Ectodermal cell (in vitro differentiated cells): Measurements from ENCODE around the gene EIF3L.

Experiments
- H3K27ac ChIP-seq: 2 replicates; pipeline ENCODE4 v1.7.0; 2013; ENCODE audit warnings: mild to moderate bottlenecking, low read depth, low read length; ENCODE audit not compliant: insufficient read depth, poor library complexity, severe bottlenecking
- H3K27me3 ChIP-seq: 2 replicates; pipeline ENCODE4 v1.7.0; 2013; ENCODE audit warnings: mild to moderate bottlenecking, low read length; ENCODE audit not compliant: insufficient read depth, control insufficient read depth, poor library complexity, severe bottlenecking
- H3K36me3 ChIP-seq: one replicate; pipeline ENCODE4 v1.7.0; 2013; ENCODE audit warnings: low read length; ENCODE audit not compliant: control insufficient read depth, insufficient read depth
- H3K4me1 ChIP-seq: one replicate; pipeline ENCODE4 v1.7.0; 2013; ENCODE audit warnings: low read length; ENCODE audit not compliant: control insufficient read depth, insufficient read depth
- H3K4me3 ChIP-seq: 2 replicates; pipeline ENCODE4 v1.7.0; 2013; ENCODE audit warnings: low read depth, low read length, control low read depth; ENCODE audit not compliant: insufficient read depth
- H3K9me3 ChIP-seq: 2 replicates; pipeline ENCODE4 v1.7.0; 2013; ENCODE audit warnings: mild to moderate bottlenecking, low read length, moderate library complexity; ENCODE audit not compliant: control insufficient read depth
- WGBS, 2 experiments: methylation state at CpG; one replicate each; pipeline ENCODE4 v1.1.7; 2013; ENCODE audit warnings: missing lambda C conversion rate in 2 of 2; 5-methylcytosine and 5-hydroxymethylcytosine counted together

EIF3L gene

DNA sequence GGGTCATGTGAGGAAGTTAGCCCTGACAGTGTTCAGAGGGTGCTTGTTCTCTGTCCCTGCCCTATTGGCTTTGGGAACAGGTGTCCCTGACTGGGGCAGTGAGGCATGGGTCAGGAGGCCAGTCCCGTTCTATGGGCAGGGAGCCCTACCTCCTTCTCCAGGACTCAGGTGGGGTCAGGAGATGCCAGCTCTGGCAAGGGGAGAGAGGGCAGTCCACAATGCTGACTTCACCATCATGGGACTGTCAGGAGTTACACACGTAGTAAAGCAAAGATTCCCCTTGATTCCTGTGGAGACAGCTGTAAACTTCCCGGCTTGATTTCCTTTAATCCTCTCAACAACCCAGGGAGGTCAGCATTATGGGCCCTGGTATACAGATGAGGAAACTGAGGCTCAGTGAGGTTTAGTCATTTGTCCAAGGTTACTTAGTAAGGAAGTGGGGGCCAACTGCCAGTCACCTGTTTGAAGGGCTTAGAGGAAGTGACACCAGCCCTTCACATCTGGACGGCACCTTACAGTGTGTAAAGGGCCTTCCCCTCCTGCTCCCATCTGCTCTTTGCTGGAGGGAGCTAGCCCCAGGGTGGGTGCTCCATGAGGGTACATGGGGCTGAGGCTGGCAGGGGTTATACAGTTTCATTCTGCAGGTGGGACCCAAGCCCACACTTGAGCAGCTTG lies 68.8 kb downstream of the EIF3L start:
- 87 to 93% methylated on average over 4 of the region's 4 CpGs for WGBS, 2 experiments
- no peaks in the 10 kb centered on the region for H3K9me3 ChIP-seq
- H3K4me3 ChIP-seq = no peak overlapping the region
- peaks cover 8% of the 10 kb centered on the region for H3K36me3 ChIP-seq
- H3K4me1 ChIP-seq = no peaks in the 10 kb centered on the region
- H3K27me3 ChIP-seq = no peaks in the 10 kb centered on the region
- H3K27ac ChIP-seq = no peak overlapping the region

DNA sequence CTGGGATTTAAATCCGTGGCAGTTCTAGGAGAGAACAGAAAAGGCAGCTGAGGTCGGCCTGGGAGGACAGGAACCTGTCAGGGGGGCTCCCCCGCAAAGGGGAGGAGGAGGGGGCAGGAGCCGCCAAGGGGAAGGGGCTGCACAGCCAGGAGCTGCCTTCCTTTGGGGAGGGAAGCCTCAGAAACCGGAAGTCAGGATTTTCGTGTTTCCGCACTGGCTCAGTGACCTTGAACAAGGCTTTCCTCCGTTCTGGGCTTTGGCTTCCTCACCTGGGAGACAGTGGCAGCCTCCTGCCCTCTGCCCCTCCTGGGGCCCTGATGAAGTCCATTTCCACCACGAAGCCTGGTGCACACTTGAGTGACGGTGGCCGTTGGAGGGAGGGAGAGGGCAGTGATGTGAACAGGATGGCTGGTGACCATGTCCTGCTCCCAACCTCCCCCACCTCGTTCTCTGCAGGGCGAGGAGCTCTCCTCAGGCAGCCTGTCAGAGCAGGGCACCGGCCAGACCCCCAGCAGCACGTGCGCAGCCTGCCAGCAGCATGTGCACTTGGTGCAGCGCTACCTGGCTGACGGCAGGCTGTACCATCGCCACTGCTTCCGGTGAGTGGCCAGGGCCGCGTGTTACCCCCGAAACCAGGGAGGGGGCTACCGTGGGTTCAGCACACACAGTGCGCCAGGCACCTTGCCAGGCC lies 69.5 kb downstream of the EIF3L start:
- Histone ChIP-seq H3K36me3 (peaks cover 8% of the 10 kb centered on the region), H3K4me3 (no peak overlapping the region), H3K9me3 (no peaks in the 10 kb centered on the region), H3K27me3 (no peaks in the 10 kb centered on the region), H3K4me1 (no peaks in the 10 kb centered on the region), H3K27ac (no peak overlapping the region)
- whole genome bisulfite sequencing, 2 experiments = 93 to 94% methylated on average over 25 of the region's 25 CpGs

DNA sequence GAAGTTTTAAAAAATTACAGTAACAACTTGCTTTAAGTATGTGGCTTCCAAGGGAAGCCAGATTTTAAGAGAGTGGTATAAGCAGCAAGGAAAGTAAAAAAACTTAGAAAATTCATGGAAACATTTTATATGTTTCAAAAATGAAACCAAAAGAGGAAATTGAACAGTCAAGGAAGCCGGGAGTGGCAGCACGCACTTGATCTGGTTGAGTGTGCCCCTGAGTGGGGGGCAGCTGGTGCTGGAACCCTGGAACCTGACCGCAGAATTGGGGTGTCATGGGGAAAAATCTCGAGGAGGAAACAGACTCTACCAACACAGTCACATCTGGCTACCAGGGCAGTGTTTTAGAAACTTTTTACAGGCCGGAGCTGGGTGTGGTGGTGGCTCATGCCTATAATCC lies 70.9 kb downstream of the EIF3L start:
- H3K36me3 ChIP-seq = peaks cover 8% of the 10 kb centered on the region
- no peaks in the 10 kb centered on the region for H3K4me1 ChIP-seq
- H3K27me3 ChIP-seq = no peaks in the 10 kb centered on the region
- 92 to 95% methylated on average over 5 of the region's 5 CpGs for WGBS, 2 experiments
- H3K9me3 ChIP-seq = no peaks in the 10 kb centered on the region
- no peak overlapping the region for H3K27ac ChIP-seq
- no peak overlapping the region for H3K4me3 ChIP-seq

DNA sequence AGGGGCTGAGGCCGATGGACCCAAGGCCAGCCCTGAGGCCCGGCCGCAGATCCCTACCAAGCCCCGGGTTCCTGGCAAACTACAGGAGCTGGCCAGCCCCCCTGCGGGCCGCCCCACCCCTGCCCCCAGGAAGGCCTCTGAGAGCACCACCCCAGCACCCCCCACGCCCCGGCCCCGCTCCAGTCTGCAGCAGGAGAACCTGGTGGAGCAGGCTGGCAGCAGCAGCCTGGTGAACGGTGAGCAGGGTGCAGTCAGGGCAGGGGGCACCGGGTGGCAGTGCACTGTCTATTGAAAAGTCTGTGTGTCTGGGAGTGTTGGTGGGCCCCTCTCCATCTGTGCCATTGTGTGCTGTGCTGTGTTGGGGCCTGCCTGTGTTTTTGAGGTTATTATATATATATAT lies 73.0 kb downstream of the EIF3L start:
- no peak overlapping the region for H3K4me3 ChIP-seq
- peaks cover 8% of the 10 kb centered on the region for H3K36me3 ChIP-seq
- no peaks in the 10 kb centered on the region for H3K4me1 ChIP-seq
- H3K9me3 ChIP-seq = no peaks in the 10 kb centered on the region
- no peaks in the 10 kb centered on the region for H3K27me3 ChIP-seq
- WGBS, 2 experiments = 93 to 96% methylated on average over 11 of the region's 11 CpGs
- H3K27ac ChIP-seq = no peak overlapping the region

DNA sequence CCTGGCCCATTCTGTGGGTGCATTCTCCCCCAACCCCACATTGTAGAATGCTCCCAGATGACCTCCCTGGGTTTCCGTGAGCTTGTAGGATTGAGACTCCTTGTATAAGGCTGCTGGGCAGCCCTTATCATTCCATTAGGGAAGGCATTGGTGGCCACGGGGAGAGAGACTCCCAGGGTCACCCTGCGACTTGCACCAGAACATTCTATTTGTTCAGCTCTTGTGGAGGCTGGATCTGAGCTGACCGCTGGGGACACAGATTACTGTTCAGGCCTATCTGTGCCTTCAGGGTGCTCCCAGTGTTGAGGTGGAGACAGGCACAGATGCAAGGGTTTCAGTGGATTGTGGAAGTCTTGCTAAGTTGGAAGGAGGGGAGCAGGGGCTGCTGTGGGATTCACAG lies 74.7 kb downstream of the EIF3L start:
- H3K27me3 ChIP-seq = no peaks in the 10 kb centered on the region
- H3K36me3 ChIP-seq = peaks cover 2% of the 10 kb centered on the region
- H3K27ac ChIP-seq = no peak overlapping the region
- no peaks in the 10 kb centered on the region for H3K4me1 ChIP-seq
- WGBS, 2 experiments = 91 to 94% methylated on average over 4 of the region's 4 CpGs
- H3K9me3 ChIP-seq = no peaks in the 10 kb centered on the region
- H3K4me3 ChIP-seq = no peak overlapping the region

DNA sequence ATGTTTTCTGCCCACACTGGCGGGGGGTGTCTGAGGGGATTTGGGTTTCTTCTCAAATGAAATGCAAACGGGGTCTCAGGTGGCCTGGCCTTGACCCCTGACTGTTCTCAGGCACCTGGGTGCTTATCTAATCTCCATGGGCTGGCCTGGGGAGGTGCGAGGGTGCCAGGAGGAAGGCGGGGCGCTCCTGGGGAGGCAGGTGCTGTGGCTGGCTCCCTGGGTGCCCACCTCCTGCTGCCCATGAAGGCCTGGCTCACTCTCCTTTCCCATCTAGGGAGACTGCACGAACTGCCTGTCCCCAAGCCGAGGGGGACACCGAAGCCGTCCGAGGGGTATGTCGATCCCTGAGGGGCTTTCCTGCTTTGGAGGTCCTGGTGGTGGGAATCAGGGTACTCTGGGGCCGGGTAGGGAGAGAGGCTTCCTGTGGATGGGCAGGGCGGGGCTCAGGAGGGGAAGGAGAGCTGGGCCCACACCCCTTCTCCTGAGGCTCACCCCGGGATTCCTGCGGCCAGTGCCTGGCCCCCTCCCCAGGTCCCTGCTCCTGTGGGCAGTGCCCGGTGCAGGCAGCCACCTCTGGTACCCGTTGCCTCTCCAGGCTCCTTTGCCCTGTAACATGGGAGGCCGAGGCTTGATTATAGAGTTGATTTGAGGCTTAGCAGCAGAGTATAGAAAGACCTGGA lies 75.3 kb downstream of the EIF3L start:
- no peaks in the 10 kb centered on the region for H3K4me1 ChIP-seq
- no peaks in the 10 kb centered on the region for H3K9me3 ChIP-seq
- no peak overlapping the region for H3K27ac ChIP-seq
- WGBS, 2 experiments = 93 to 96% methylated on average over 18 of the region's 18 CpGs
- no peaks in the 10 kb centered on the region for H3K36me3 ChIP-seq
- no peak overlapping the region for H3K4me3 ChIP-seq
- H3K27me3 ChIP-seq = no peaks in the 10 kb centered on the region

DNA sequence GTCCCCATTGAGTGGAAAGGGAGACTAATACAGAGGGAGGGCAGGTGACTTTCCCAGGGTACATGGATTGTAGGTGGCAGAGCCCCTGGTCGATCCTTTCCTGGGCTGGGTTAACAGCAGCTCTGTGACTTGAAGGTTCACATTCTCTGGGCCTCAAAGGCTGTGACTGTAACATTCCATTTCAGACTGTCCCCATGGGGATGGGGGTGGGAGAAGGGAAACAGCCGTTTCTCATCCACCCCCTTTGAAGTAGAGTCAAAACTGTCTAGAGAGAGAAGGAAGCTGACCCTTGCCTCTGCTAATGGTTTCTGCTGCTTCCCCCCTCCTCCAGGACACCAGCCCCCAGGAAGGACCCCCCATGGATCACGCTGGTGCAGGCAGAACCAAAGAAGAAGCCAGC lies 76.1 kb downstream of the EIF3L start:
- H3K36me3 ChIP-seq = no peaks in the 10 kb centered on the region
- no peak overlapping the region for H3K4me3 ChIP-seq
- no peak overlapping the region for H3K27ac ChIP-seq
- 88% methylated on average over 3 of the region's 3 CpGs for WGBS, 2 experiments
- H3K9me3 ChIP-seq = no peaks in the 10 kb centered on the region
- H3K4me1 ChIP-seq = no peaks in the 10 kb centered on the region
- H3K27me3 ChIP-seq = no peaks in the 10 kb centered on the region

DNA sequence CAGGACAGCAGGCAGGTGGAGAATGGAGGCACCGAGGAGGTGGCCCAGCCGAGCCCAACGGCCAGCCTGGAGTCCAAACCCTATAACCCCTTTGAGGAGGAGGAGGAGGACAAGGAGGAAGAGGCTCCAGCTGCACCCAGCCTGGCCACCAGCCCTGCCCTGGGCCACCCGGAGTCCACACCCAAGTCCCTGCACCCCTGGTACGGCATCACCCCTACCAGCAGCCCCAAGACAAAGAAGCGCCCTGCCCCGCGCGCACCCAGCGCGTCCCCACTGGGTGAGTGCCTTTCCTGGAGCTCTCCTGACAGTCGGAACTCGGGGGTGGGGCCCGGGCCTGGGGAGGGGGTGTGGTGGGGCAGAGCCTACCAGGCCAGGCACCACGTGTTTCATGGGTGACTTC lies 76.5 kb downstream of the EIF3L start:
- no peaks in the 10 kb centered on the region for H3K9me3 ChIP-seq
- no peaks in the 10 kb centered on the region for H3K36me3 ChIP-seq
- H3K4me1 ChIP-seq = no peaks in the 10 kb centered on the region
- 95 to 96% methylated on average over 15 of the region's 15 CpGs for WGBS, 2 experiments
- no peak overlapping the region for H3K4me3 ChIP-seq
- no peak overlapping the region for H3K27ac ChIP-seq
- no peaks in the 10 kb centered on the region for H3K27me3 ChIP-seq

DNA sequence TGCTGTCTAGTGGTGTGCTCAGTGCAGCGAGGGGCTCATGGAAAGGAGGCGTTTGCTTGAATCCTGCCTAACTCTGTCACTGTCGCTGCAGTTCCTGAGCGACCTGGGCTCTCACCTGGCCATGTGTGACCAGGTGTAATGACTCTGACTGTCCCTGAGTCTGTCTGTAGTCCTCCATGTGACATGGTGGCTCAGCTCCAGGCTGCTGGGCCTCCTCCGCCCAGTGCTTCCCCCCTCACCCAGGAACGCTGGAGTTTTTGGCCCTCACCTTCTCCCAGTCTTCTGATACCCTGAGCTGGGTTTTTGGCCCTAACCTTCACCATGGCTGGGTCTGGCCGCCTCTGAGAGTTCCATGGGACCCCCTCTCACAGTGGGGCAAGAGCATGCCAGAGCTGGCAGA lies 77.1 kb downstream of the EIF3L start:
- no peaks in the 10 kb centered on the region for H3K27me3 ChIP-seq
- no peaks in the 10 kb centered on the region for H3K4me1 ChIP-seq
- H3K36me3 ChIP-seq = no peaks in the 10 kb centered on the region
- no peaks in the 10 kb centered on the region for H3K9me3 ChIP-seq
- WGBS, 2 experiments = 94 to 95% methylated on average over 7 of the region's 7 CpGs
- H3K4me3 ChIP-seq = no peak overlapping the region
- H3K27ac ChIP-seq = no peak overlapping the region

DNA sequence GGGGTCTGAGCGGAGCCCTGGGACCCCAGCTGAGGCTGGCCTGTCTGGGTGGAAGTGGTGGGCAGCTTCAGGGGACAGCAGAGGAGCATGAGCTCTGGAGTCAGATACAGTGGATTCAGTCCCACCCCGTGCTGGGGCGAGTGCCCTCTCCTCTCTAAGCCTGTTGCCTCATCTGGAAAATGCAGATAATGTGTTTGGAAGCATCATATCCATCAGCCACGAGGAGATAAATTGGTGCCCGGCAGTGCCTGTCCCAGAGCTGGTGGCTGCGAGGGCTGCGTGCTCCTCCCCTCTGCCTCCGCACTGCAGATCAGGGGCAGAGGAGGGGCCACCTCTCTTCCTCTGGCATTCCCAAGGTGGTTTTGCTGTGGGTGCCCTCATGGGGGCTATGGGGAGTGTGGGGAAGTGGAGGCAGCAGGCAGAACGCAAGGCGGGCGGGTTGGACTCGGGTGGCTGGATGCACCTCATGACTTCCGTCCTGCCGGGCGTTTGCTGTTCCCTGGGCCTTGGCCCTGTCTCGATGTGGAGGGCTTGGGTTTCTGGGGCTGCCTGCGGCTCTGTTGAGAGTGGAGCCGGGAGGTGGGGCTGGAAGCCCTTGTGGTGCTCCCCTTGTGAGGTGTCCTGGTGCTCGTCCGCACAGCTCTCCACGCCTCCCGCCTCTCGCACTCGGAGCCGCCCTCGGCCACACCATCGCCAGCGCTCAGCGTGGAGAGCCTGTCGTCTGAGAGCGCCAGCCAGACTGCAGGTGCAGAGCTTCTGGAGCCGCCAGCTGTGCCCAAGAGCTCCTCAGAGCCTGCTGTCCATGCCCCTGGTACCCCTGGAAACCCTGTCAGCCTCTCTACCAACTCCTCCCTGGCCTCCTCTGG lies 77.8 kb downstream of the EIF3L start:
- Histone ChIP-seq H3K4me1 (no peaks in the 10 kb centered on the region), H3K9me3 (no peaks in the 10 kb centered on the region), H3K27me3 (no peaks in the 10 kb centered on the region), H3K36me3 (no peaks in the 10 kb centered on the region), H3K4me3 (no peak overlapping the region), H3K27ac (no peak overlapping the region)
- 94% methylated on average over 32 of the region's 32 CpGs for WGBS, 2 experiments
